KMS-11 (cell line): Measurements from ENCODE around the gene RNF225.
A peak's percentile ranks its signal among the peaks of the same experiment; 100 is the strongest.

Experiments
- H2AFZ ChIP-seq: fragments of 200-600 bp; sonication (generic); 2 replicates; pipeline ENCODE4 v1.6.1; 2016; ENCODE audit warnings: antibody characterized with exemption, mixed run types, low read depth
- H3K27ac ChIP-seq: fragments of 200-600 bp; sonication (generic); 2 replicates; pipeline ENCODE4 v1.6.1; 2016; ENCODE audit warnings: mild to moderate bottlenecking, mixed run types
- H3K27me3 ChIP-seq: fragments of 200-600 bp; sonication (generic); 2 replicates; pipeline ENCODE4 v1.6.1; 2017; ENCODE audit warnings: mild to moderate bottlenecking, low read depth, mixed run types, moderate library complexity; ENCODE audit not compliant: insufficient read depth
- H3K36me3 ChIP-seq: fragments of 200-600 bp; sonication (generic); 2 replicates; pipeline ENCODE4 v1.6.1; 2017; ENCODE audit warnings: mild to moderate bottlenecking, mixed run types; ENCODE audit not compliant: insufficient read depth
- H3K4me1 ChIP-seq: fragments of 200-600 bp; sonication (generic); 2 replicates; pipeline ENCODE4 v1.6.1; 2016; ENCODE audit warnings: mild to moderate bottlenecking, low read depth, mixed run types; ENCODE audit not compliant: poor library complexity, severe bottlenecking
- H3K4me2 ChIP-seq: fragments of 200-600 bp; sonication (generic); 2 replicates; pipeline ENCODE4 v1.7.0; 2016; ENCODE audit warnings: mild to moderate bottlenecking, mixed run types
- H3K4me3 ChIP-seq: fragments of 200-600 bp; sonication (generic); IDR thresholded peaks from 2 replicates; pipeline ENCODE4 v1.6.1; 2017; ENCODE audit warnings: low read depth, low read length, mixed read lengths; ENCODE audit not compliant: insufficient read depth
- H3K79me2 ChIP-seq: fragments of 200-600 bp; sonication (generic); 2 replicates; pipeline ENCODE4 v1.6.1; 2016; ENCODE audit warnings: low read depth, mixed run types; ENCODE audit not compliant: insufficient read depth
- H3K9ac ChIP-seq: fragments of 200-600 bp; sonication (generic); 2 replicates; pipeline ENCODE4 v1.6.1; 2016; ENCODE audit warnings: mild to moderate bottlenecking, mixed run types
- H4K20me1 ChIP-seq: fragments of 200-600 bp; sonication (generic); 2 replicates; pipeline ENCODE4 v1.6.1; 2016; ENCODE audit warnings: mild to moderate bottlenecking, mixed run types; ENCODE audit not compliant: insufficient read depth
- TF ChIP-seq, protein P1 (sequence below): fragments of 200-600 bp; sonication (generic); conservative IDR thresholded peaks from 2 replicates; pipeline ENCODE4 v1.6.1; 2017; ENCODE audit warnings: low read depth, mild to moderate bottlenecking, antibody characterized with exemption, low read length, moderate library complexity, mixed read lengths

The RNF225 gene

GRCh38 chr19:58407658-58408151, 12.2 kb downstream of the RNF225 start:
- Histone ChIP-seq H3K27me3 (no peaks in the 10 kb centered on the region), H3K4me2 (peak overlapping the region; percentile 98), H3K27ac (peak overlapping the region; percentile 47), H3K9ac (peak overlapping the region; percentile 65), H2AFZ (peak overlapping the region; percentile 81), H3K79me2 (0 out of 2 replicates have a peak, but pooled peaks cover 8% of the 10 kb centered on the region), H3K4me3 (peak overlapping the region; percentile 77), H3K36me3 (no peaks in the 10 kb centered on the region), H4K20me1 (no peaks in the 10 kb centered on the region), H3K4me1 (peaks cover 20% of the 10 kb centered on the region)
- TF ChIP-seq, protein P1, sequence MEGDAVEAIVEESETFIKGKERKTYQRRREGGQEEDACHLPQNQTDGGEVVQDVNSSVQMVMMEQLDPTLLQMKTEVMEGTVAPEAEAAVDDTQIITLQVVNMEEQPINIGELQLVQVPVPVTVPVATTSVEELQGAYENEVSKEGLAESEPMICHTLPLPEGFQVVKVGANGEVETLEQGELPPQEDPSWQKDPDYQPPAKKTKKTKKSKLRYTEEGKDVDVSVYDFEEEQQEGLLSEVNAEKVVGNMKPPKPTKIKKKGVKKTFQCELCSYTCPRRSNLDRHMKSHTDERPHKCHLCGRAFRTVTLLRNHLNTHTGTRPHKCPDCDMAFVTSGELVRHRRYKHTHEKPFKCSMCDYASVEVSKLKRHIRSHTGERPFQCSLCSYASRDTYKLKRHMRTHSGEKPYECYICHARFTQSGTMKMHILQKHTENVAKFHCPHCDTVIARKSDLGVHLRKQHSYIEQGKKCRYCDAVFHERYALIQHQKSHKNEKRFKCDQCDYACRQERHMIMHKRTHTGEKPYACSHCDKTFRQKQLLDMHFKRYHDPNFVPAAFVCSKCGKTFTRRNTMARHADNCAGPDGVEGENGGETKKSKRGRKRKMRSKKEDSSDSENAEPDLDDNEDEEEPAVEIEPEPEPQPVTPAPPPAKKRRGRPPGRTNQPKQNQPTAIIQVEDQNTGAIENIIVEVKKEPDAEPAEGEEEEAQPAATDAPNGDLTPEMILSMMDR, result no peak; the same call in 1 of the 2 replicates

- 0 out of 2 replicates have a peak, but pooled peaks cover 8% of the 10 kb centered on the region for H3K79me2 ChIP-seq
- no peaks in the 10 kb centered on the region for H3K36me3 ChIP-seq
- peak within 1 kb of the TSS; percentile 65 for H3K9ac ChIP-seq
- H4K20me1 ChIP-seq, result no peaks in the 10 kb centered on the region
- peak within 1 kb of the TSS; percentile 81 for H2AFZ ChIP-seq
- no peaks in the 10 kb centered on the region for H3K27me3 ChIP-seq
- H3K4me1 ChIP-seq, result peaks cover 20% of the 10 kb centered on the region
- H3K4me2 ChIP-seq, result peak within 1 kb of the TSS; percentile 98
- H3K4me3 ChIP-seq, result peak within 1 kb of the TSS; percentile 77
- H3K27ac ChIP-seq, result peak within 1 kb of the TSS; percentile 47
- TF ChIP-seq, protein P1, result 0 out of 2 replicates have a peak, but pooled peaks have one; percentile 25
Measured at GRCh38 chr19:58408152-58409009, 12.9 kb downstream of the RNF225 start, which contains the start of gene ZNF584. Gene ZNF584, plus strand, starts transcription at chr19:58408649. Its CDS starts 499 bp downstream, at chr19:58409148.

GRCh38 chr19:58409010-58409790, 13.7 kb downstream of the RNF225 start:
- Histone ChIP-seq H3K9ac (peak overlapping the region; percentile 65), H3K4me3 (peak overlapping the region; percentile 77), H3K4me2 (peak overlapping the region; percentile 94), H3K4me1 (peaks cover 20% of the 10 kb centered on the region), H3K27me3 (no peaks in the 10 kb centered on the region), H3K27ac (no peak overlapping the region), H3K36me3 (no peaks in the 10 kb centered on the region), H2AFZ (peak overlapping the region; percentile 81), H4K20me1 (no peaks in the 10 kb centered on the region), H3K79me2 (0 out of 2 replicates have a peak, but pooled peaks cover 8% of the 10 kb centered on the region)
- TF ChIP-seq, protein P1, result no peak

DNA sequence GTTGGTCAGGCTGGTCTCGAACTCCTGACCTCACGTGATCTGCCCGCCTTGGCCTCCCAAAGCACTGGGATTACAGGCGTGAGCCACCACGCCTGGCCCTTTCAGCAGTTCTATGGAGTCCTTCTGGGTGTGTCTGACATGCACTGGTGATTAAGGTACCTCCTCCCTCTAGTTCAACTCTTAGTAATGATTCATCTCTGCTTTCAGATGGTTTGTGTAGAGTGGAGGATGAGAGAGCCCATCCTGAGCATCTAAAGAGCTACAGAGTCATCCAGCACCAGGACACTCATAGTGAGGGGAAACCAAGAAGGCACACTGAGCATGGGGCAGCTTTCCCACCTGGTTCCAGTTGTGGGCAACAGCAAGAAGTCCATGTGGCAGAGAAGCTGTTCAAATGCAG, 21.1 kb downstream of the RNF225 start:
- Histone ChIP-seq H3K27ac (no peak overlapping the region), H3K36me3 (no peaks in the 10 kb centered on the region), H2AFZ (no peak overlapping the region), H3K79me2 (no peaks in the 10 kb centered on the region), H4K20me1 (no peaks in the 10 kb centered on the region), H3K9ac (no peak overlapping the region), H3K4me1 (peaks cover under 1% of the 10 kb centered on the region), H3K4me2 (no peak overlapping the region), H3K4me3 (no peak overlapping the region), H3K27me3 (no peaks in the 10 kb centered on the region)
- TF ChIP-seq, protein P1, result no peak
